ENCODE results near the gene PLEKHD1. TPM values are rescaled to one million over a fixed set of nuclear protein-coding genes. Genes with fewer than 3 reads are reported as not detected.

PLEKHD1 gene
- total RNA-seq, 1 donor from 2014 or later = 0.37 TPM

DNA sequence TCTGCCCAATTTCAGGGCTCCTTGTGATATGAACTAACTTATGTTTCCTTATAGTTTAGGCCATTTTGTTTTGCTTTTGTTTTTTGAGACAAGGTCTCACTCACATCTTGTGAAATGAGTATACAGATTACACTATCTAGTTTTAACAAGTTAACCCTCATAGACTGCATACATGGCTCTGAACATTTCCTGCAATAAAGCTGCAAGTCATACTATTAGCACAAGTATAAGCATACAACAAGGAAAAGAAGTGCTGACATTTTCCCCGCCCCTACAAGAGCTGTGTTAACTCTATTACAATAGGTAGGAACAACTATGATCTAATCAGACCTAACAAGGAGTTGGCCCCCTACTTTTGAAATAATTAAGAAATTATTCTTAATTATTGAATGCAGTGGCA lies 54.2 kb downstream of the PLEKHD1 start:
- ATAC-seq (no peak), DNase-seq (no peak)
- intact Hi-C loops (cut with micrococcal nuclease) = no loop called here

DNA sequence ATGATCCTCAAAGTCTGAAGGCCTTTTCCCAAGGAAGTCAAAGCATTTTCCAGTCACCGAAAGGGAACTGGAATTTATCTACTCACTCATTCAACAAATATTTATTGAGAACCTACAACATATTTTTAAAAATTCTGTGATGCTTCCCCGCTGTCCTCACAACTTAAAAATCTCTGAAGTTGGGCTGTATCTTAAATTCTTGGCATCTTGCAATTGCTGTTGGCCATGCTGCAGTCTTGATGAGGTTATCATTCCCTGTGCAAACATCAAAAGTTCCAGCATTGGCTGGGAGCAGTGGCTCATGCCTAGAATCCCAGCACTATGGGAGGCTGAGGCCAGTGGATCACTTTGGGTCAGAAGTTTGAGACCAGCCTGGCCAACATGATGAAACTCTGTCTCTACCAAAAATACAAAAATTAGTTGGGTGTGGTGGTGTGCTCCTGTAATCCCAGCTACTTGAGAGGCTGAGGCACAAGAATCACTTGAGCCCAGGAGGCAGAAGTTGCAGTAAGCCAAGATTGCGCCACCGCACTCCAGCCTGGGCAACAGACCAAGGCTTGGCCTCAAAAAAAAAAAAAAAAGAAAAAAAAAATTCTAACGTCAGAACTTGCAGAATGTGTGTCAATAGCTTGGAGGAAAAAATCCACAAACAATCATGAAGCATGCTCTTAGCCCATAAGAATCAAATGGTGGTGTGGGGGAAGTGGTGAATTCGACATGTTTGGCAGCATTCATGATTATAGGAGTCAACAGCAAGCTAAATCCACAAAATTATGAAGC lies 55.3 kb downstream of the PLEKHD1 start:
- intact Hi-C loops (cut with micrococcal nuclease) = no loop called here
- peak; percentile 51 for DNase-seq
- no peak for ATAC-seq

GRCh38 chr14:69540654-69541335 lies 56.3 kb downstream of the PLEKHD1 start:
- DNase-seq = no peak
- intact Hi-C loops (cut with micrococcal nuclease) = no loop called here
- ATAC-seq = no peak

DNA sequence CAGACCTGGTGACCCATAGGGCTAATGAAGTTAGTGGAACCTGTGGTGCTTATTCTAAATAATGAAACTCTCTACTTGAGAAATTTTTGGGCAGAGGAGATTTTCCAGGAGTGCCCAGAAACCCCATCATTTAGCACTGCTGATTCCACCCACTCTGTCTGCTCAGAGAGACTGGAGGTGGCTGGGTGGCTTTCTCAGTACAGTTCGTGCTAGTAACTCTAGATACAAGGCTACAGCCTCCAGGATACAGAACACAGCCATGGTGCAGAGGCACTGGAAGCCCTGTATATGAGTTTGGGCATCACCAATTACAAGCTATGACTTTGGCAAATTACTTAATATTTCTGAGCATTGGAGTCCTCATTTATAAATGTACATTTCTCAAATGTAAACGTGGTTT lies 57.8 kb downstream of the PLEKHD1 start:
- DNase-seq (no peak), ATAC-seq (no peak)
- intact Hi-C loops (cut with micrococcal nuclease) = no loop called here

DNA sequence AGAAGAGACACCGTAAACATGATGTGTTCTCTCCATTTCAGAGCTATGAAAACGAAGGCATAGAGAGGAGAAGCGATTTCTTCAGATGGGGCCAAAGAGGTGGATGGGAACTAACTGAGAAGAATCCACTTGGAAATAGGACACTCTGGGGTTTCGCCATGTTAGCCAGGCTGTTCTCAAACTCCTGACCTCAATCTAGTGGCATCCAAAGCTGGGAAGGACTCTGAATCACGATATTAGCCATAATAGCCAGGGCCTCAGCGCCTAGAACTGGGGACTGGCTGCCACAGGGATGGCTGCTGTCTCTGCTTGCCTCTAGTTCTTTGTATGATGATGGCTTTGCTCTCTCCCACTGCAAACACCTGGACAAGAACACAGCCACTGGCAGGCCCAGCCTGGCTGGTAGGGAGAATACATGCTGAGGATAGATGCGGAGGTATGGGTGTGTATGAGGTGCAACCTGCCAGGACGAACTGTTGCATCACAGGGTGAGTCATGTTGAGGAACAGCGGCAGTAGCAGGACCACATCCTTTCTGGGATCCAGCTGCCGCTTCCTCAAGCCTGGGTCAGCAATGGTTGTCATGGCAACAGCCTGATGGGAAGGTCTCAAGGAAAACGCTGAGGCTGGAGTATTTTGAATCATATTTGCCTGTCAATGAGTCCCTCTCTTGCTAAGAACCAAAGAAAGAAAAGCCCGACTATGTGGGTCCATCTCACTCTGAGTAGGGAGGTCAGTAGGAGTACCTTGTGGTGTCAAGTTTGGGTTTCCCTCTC lies 59.0 kb downstream of the PLEKHD1 start:
- intact Hi-C loops (cut with micrococcal nuclease) = no loop called here
- peak; percentile 37 for DNase-seq
- peak; percentile 23 for ATAC-seq

DNA sequence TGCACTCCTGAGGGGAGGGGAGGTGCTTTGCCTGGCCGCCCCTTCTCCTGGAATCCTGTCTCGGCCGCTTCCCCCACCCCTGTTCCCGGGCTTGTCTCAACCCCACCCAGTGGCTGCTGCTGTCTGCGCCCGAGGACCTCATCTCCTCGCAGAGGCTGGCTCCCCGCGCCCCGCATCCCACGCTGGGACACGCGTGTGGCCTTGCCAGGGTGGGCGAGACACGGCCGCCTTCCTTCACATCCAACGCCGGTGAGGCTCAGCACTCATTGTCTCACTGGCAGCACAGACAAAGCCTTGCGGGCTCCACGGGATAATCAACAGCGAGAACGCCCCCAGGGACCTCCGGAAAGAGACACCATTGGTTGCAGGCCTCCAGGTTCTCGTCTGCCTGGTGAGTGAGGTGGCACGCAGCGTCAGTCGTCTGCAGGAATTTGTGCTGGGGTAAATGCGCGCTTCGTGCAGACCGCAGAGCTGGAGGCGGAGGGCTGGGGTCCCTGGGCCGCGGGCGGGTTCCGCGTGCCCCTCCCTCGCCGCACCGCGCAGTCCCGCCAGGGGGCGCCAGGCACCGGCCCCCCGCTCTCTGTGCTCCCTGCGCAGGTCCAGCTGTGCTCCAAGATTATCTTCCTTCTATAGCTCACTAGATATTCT lies 63.3 kb downstream of the PLEKHD1 start:
- intact Hi-C loops (cut with micrococcal nuclease) = no loop called here
- ATAC-seq = peak; percentile 52
- DNase-seq = peak; percentile 41

GRCh38 chr14:69548566-69548965 lies 64.0 kb downstream of the PLEKHD1 start:
- intact Hi-C loops (cut with micrococcal nuclease) = no loop called here
- no peak for ATAC-seq
- no peak for DNase-seq

DNA sequence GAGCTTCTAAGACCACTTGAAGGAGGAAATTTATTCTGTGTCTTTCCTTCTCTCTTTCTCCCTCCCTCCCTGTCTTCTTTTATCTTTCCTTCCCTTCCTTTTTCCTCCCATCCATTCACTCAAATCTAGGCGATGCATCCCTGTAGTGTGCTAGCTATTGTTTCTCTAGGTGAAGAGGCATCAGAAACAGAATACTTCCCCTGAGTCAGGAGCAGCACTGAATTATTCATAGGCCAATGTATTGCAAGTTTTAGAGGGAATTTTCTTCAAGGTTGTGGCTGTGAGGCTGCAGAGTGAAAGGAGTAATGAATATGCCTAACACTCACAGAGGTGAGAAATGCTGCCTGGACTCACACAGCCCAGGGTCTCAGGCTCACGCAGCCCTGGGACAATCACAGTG lies 67.0 kb downstream of the PLEKHD1 start:
- ATAC-seq = no peak
- intact Hi-C loops (cut with micrococcal nuclease) = no loop called here

DNA sequence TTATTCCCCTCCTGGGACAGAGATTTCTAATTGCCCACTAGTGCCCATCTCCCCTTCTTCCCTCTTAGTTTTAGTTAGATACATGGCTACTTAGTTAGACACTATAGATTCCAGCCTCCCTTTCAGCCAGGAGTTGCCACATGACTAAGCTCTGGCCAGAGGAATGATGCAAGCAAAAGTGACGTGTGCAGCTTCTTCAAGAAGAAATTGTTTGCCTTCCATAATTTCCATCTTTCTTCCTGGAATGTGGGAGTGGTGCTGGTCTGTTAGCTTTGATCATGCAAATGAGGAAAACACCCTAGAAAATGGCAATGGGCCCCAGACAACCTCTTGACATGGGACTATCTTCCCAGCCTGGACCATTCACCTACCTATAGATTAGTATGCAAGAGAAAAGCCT lies 68.7 kb downstream of the PLEKHD1 start:
- ATAC-seq = no peak
- no peak for DNase-seq
- intact Hi-C loops (cut with micrococcal nuclease) = no loop called here

More for the DNA sequence above, 67.0 kb downstream of the PLEKHD1 start:
- DNase-seq = no peak

DNA sequence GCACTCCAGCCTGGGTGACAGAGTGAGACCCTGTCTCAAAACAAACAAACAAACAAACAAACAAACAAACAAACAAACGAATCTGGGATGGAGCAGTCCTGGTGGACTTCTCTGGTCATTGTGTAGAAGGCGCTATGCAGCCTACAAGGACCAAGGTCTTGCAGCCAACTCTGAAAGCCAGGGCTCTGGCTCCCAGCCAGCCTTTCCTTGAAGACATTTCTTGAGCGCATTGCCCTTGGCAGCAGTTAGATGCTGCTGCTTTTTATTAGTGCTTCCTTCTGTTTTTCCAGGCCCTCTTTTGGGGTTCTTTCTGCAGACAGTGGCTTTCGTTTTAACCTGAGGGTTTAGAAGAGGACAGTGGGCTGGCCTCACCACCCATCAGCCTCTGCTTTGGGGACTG lies 70.0 kb downstream of the PLEKHD1 start:
- intact Hi-C loops (cut with micrococcal nuclease) = no loop called here

GRCh38 chr14:69558774-69559173 lies 74.2 kb downstream of the PLEKHD1 start:
- intact Hi-C loops (cut with micrococcal nuclease) = no loop called here
- DNase-seq (no peak), ATAC-seq (no peak)

More for the DNA sequence above, 70.0 kb downstream of the PLEKHD1 start:
- DNase-seq (no peak), ATAC-seq (no peak)

GRCh38 chr14:69559581-69560011 lies 75.1 kb downstream of the PLEKHD1 start:
- intact Hi-C loops (cut with micrococcal nuclease) = no loop called here
- ATAC-seq (no peak), DNase-seq (no peak)

GRCh38 chr14:69560826-69561225 lies 76.3 kb downstream of the PLEKHD1 start:
- ATAC-seq = no peak
- intact Hi-C loops (cut with micrococcal nuclease) = no loop called here
- no peak for DNase-seq

- no peak for ATAC-seq
These were observed 77.4 kb downstream of the PLEKHD1 start for GRCh38 chr14:69561893-69562292.

DNA sequence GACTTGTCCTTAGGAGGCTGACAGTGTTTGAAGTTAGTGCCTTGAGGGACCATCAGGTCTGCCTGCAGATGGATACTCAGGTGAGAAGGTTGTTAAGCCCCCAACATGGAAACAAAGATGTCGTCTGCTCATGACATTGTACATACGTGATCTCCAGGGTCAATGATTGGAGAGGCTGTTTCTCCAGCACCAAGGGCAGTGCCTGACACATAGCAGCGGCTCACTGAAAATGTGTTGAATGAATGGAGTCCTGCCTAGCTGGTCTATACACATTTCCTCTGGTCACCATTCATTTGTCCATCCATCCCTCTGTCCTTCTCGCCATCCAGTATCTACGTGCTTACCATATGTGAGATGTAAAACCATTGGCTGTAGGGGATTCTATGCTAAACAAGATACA lies 83.0 kb downstream of the PLEKHD1 start:
- DNase-seq (no peak), ATAC-seq (no peak)
- intact Hi-C loops (cut with micrococcal nuclease) = no loop called here

More at GRCh38 chr14:69561893-69562292, 77.4 kb downstream of the PLEKHD1 start:
- intact Hi-C loops (cut with micrococcal nuclease) = no loop called here
- no peak for DNase-seq

DNA sequence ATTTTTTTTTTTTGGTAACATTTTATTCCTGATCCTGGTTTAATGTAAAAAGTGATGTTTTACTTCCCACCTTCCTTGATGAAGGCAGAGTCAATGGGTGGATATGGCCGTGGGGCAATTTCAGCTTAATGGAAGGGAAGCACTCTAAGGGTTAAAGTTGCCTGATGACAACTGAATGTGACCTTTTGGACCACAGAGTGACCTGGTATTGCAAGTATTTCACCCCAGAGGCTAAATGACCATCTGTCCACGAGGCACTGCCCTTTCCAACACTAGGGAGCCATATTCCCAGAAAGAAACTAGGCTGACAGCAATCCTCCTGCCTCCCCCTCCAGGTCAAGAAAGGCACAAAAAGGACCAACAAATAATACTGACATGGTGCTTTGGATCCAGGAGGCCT lies 85.3 kb downstream of the PLEKHD1 start:
- DNase-seq (no peak), ATAC-seq (no peak)
- intact Hi-C loops (cut with micrococcal nuclease) = no loop called here

DNA sequence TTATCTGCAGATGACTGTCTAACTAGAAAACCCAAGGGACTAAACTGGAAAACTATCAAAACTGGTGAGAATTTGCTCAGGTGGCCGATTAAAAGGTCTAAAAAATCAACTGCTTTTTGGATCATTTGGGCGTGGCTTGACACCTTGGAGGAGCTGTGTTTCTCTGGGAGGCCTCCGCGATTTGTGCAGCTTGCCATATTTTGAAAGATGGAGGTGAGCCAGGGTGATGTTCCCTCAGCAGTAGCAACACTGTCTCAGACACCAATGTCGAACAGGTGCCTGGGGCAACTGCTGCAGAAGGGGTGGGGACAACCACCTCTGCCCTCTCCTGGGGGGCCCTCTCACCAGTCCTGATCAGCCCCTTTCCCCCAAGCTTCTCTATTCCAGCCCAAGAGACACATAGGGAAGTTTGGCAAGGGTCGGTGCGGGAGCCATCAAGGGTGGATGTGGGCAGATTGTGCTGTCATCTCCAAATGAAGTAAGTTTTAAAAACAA lies 86.4 kb downstream of the PLEKHD1 start:
- intact Hi-C loops (cut with micrococcal nuclease) = no loop called here
- no peak for DNase-seq

DNA sequence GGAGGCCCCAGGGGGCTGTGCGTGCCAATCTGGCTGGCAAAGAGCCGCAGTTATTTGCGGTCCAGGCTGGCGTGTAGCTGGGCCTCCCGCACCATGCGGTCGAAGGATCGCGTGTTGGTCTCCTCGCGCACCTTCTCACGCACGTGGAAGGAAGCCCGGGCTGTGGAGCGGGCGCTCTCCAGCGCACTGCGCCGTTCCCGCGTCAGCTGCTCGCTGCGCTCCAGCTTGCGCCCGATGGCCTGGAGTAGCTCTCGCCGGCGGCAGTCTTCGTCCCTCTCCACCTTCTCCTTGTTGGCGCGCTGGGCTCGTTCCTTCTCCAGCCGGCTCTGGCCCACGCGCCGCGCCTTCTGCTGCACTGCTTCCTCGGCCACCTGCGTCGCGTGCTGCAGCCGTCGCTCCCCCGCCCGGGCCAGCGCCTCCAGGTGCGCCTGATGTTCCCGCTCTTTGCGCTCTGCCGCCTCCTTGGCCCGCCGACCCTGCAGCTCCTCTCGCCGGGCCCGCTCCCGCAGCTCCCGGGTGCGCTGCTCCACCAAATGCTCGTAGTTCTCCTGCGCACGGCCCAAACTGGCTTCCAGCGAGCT lies 87.0 kb downstream of the PLEKHD1 start:
- DNase-seq = no peak
- peak; percentile 11 for ATAC-seq
- intact Hi-C loops (cut with micrococcal nuclease) = no loop called here

More for the DNA sequence above, 86.4 kb downstream of the PLEKHD1 start:
- no peak for ATAC-seq
